ENCODE measurements around the gene PRSS56.
A peak's percentile ranks its signal among the peaks of the same experiment; 100 is the strongest.

Gene PRSS56

DNA sequence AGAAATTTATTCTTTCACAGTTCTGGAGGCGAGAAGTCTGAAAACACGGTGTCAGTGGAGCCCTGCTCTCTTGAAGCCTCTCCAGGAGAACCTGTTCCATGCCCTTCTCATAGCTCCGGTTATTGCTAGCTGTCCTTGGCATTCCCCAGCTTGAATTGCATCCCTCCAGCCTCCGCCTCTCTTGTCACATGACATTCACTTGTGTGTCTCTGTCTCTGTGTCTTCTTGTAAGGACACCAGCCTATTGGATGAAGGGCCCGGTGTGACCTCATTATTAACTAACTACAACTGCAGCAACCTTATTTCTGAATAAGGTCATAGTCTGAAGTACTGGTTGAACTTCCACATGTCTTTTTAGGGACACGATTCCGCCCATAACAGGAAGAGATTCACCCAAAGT lies 4.5 kb upstream of the PRSS56 start:
- no peaks in the 10 kb centered on the region for H3K27me3 ChIP-seq (ENCODE audit: insufficient read depth, low read length)
- no peak overlapping the region for H3K18ac ChIP-seq (ENCODE audit: low read length)
- H3K4ac ChIP-seq (ENCODE audit: low read depth, low read length), result no peak overlapping the region
- no peak overlapping the region for H4K91ac ChIP-seq (ENCODE audit: low read depth, low read length)
- WGBS (ENCODE audit: extremely low coverage, insufficient coverage, insufficient read length), result no CpG with 5 or more reads among the region's 7 CpGs
- H3K14ac ChIP-seq (ENCODE audit: low read length), result no peak overlapping the region
- no peaks in the 10 kb centered on the region for H3K36me3 ChIP-seq (ENCODE audit: control insufficient read depth in 1 of 2, insufficient read depth in 2 of 2, low read length in 2 of 2)
- no peak overlapping the region for H2BK12ac ChIP-seq (ENCODE audit: low read length)
- H3K4me1 ChIP-seq (ENCODE audit: control insufficient read depth in 1 of 2, insufficient read depth in 2 of 2, low read length in 2 of 2), result no peaks in the 10 kb centered on the region
- no peak overlapping the region for H2AK5ac ChIP-seq (ENCODE audit: low read length)
- no peak overlapping the region for H3K23ac ChIP-seq (ENCODE audit: low read length)
- H4K8ac ChIP-seq (ENCODE audit: low read depth, low read length), result no peak overlapping the region
- no peaks in the 10 kb centered on the region for H3K79me2 ChIP-seq (ENCODE audit: control insufficient read depth, insufficient read depth, low read length, poor library complexity)
- no peak overlapping the region for H2AFZ ChIP-seq (ENCODE audit: insufficient read depth, low read length, poor library complexity)
- H3K9ac ChIP-seq (ENCODE audit: low read length), result no peak overlapping the region
- no peak overlapping the region for H3K4me3 ChIP-seq (ENCODE audit: low read depth, low read length)
- no peak overlapping the region for H4K12ac ChIP-seq (ENCODE audit: low read depth, low read length)
- no peak overlapping the region for H3K27ac ChIP-seq (ENCODE audit: low read depth, low read length)
- H3K79me1 ChIP-seq (ENCODE audit: low read length), result no peaks in the 10 kb centered on the region
- H3K4me2 ChIP-seq (ENCODE audit: low read length), result no peak overlapping the region
- H2BK5ac ChIP-seq (ENCODE audit: low read depth, low read length, poor library complexity), result no peak overlapping the region
- peaks cover 1% of the 10 kb centered on the region for H3K9me3 ChIP-seq (ENCODE audit: insufficient read depth, low read depth, low read length)
- no peak overlapping the region for H2BK120ac ChIP-seq (ENCODE audit: insufficient read depth, low read length, poor library complexity)
- DNase-seq, result no peak

DNA sequence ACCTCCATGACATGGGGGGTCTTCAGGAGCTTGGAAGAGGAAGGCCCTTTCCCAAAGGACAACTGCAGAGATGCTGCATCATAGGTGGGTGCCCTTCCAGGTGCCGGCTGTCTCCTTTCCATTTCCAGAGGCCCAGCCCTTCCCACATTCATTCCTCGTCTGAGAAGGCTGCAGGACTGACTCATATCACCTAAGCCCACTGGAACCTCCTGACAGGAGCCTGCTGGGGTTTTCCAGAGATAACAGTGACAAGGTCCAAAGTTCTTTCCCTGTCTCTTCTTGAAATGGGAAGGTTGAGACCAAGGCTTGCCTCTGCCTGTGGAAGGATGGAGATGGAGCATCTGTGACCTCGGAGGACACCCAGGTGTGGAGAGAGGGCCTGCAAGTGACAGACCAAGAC lies 3.6 kb upstream of the PRSS56 start:
- DNase-seq, result peak in 1 of 2 donors; percentile 4
- no peaks in the 10 kb centered on the region for H3K27me3 ChIP-seq (ENCODE audit: insufficient read depth, low read length)
- no peak overlapping the region for H2BK120ac ChIP-seq (ENCODE audit: insufficient read depth, low read length, poor library complexity)

DNA sequence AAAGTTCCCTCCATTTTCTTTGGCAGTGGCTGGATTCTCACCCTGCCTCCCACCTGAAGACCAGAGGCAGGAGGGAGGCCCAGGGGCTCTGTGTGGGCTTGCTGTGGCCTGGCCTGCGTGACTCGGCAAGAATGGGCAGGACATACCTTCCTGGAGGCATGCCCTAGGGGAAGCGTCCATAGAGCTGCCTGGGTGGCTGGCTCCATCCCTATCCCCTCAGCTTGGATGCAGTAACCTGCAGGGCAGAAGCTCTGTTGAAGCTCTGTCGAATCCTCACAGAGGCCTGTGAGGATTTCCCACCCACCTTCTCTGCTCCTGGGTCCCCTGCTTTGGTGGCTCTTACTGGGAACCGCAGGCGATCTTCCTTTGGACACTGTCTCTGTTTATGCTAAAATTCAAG lies 1.3 kb upstream of the PRSS56 start:
- Histone ChIP-seq H3K4ac (ENCODE audit: low read depth, low read length) (no peak overlapping the region), H3K9me3 (ENCODE audit: insufficient read depth, low read depth, low read length) (peaks cover 2% of the 10 kb centered on the region), H3K27me3 (ENCODE audit: insufficient read depth, low read length) (peaks cover 17% of the 10 kb centered on the region), H4K12ac (ENCODE audit: low read depth, low read length) (no peak overlapping the region), H2AK5ac (ENCODE audit: low read length) (no peak overlapping the region), H3K23ac (ENCODE audit: low read length) (no peak overlapping the region), H3K79me2 (ENCODE audit: control insufficient read depth, insufficient read depth, low read length, poor library complexity) (no peaks in the 10 kb centered on the region), H3K79me1 (ENCODE audit: low read length) (no peaks in the 10 kb centered on the region), H2BK12ac (ENCODE audit: low read length) (no peak overlapping the region), H3K36me3 (ENCODE audit: control insufficient read depth in 1 of 2, insufficient read depth in 2 of 2, low read length in 2 of 2) (no peaks in the 10 kb centered on the region), H4K8ac (ENCODE audit: low read depth, low read length) (no peak overlapping the region), H2AFZ (ENCODE audit: insufficient read depth, low read length, poor library complexity) (no peak overlapping the region), H3K14ac (ENCODE audit: low read length) (no peak overlapping the region), H3K4me3 (ENCODE audit: low read depth, low read length) (no peak overlapping the region), H3K4me1 (ENCODE audit: control insufficient read depth in 1 of 2, insufficient read depth in 2 of 2, low read length in 2 of 2) (no peaks in the 10 kb centered on the region), H3K4me2 (ENCODE audit: low read length) (no peak overlapping the region), H2BK120ac (ENCODE audit: insufficient read depth, low read length, poor library complexity) (no peak overlapping the region), H3K18ac (ENCODE audit: low read length) (no peak overlapping the region), H3K27ac (ENCODE audit: low read depth, low read length) (no peak overlapping the region), H4K91ac (ENCODE audit: low read depth, low read length) (no peak overlapping the region), H3K9ac (ENCODE audit: low read length) (no peak overlapping the region), H2BK5ac (ENCODE audit: low read depth, low read length, poor library complexity) (no peak overlapping the region)
- WGBS (ENCODE audit: extremely low coverage, insufficient coverage, insufficient read length), result no CpG with 5 or more reads among the region's 6 CpGs
- DNase-seq, result peak; percentile 10 to 60

More for the DNA sequence above, 3.6 kb upstream of the PRSS56 start:
- Histone ChIP-seq H2BK5ac (ENCODE audit: low read depth, low read length, poor library complexity) (no peak overlapping the region), H3K79me1 (ENCODE audit: low read length) (no peaks in the 10 kb centered on the region), H3K4me2 (ENCODE audit: low read length) (no peak overlapping the region), H3K4ac (ENCODE audit: low read depth, low read length) (no peak overlapping the region), H3K36me3 (ENCODE audit: control insufficient read depth in 1 of 2, insufficient read depth in 2 of 2, low read length in 2 of 2) (no peaks in the 10 kb centered on the region), H2AK5ac (ENCODE audit: low read length) (no peak overlapping the region), H2BK12ac (ENCODE audit: low read length) (no peak overlapping the region), H3K18ac (ENCODE audit: low read length) (no peak overlapping the region), H3K23ac (ENCODE audit: low read length) (no peak overlapping the region), H3K79me2 (ENCODE audit: control insufficient read depth, insufficient read depth, low read length, poor library complexity) (no peaks in the 10 kb centered on the region), H3K9ac (ENCODE audit: low read length) (no peak overlapping the region), H3K4me3 (ENCODE audit: low read depth, low read length) (no peak overlapping the region), H3K27ac (ENCODE audit: low read depth, low read length) (no peak overlapping the region), H4K91ac (ENCODE audit: low read depth, low read length) (no peak overlapping the region), H4K8ac (ENCODE audit: low read depth, low read length) (no peak overlapping the region), H2AFZ (ENCODE audit: insufficient read depth, low read length, poor library complexity) (no peak overlapping the region), H3K9me3 (ENCODE audit: insufficient read depth, low read depth, low read length) (peaks cover 1% of the 10 kb centered on the region), H4K12ac (ENCODE audit: low read depth, low read length) (no peak overlapping the region), H3K14ac (ENCODE audit: low read length) (no peak overlapping the region), H3K4me1 (ENCODE audit: control insufficient read depth in 1 of 2, insufficient read depth in 2 of 2, low read length in 2 of 2) (no peaks in the 10 kb centered on the region)
- no CpG with 5 or more reads among the region's 3 CpGs for WGBS (ENCODE audit: extremely low coverage, insufficient coverage, insufficient read length)

DNA sequence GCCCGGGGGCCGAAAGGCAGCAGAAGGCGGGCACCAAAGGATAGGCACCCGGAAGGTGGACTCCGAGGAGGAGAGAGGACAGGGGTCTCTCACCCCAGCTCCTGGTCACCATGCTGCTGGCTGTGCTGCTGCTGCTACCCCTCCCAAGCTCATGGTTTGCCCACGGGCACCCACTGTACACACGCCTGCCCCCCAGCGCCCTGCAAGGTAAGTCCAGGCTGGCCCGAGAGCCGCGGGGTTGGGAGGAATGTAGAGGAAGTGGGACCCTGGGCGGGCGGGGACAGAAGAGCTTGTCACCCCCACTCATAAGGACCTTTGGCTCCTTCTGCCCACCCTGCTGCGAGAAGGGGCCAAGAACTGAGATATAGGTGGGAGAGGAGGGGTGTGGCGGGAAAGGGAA lies 301 bp downstream of the PRSS56 start:
- H3K4me2 ChIP-seq (ENCODE audit: low read length), result no peak overlapping the region
- H2AK5ac ChIP-seq (ENCODE audit: low read length), result no peak overlapping the region
- H3K4ac ChIP-seq (ENCODE audit: low read depth, low read length), result no peak overlapping the region
- no peak overlapping the region for H4K12ac ChIP-seq (ENCODE audit: low read depth, low read length)
- H3K9me3 ChIP-seq (ENCODE audit: insufficient read depth, low read depth, low read length), result peaks cover 2% of the 10 kb centered on the region
- no peak overlapping the region for H3K18ac ChIP-seq (ENCODE audit: low read length)
- H3K23ac ChIP-seq (ENCODE audit: low read length), result no peak overlapping the region
- H4K91ac ChIP-seq (ENCODE audit: low read depth, low read length), result no peak overlapping the region
- no peak overlapping the region for H2BK5ac ChIP-seq (ENCODE audit: low read depth, low read length, poor library complexity)
- H2BK120ac ChIP-seq (ENCODE audit: insufficient read depth, low read length, poor library complexity), result no peak overlapping the region
- no CpG with 5 or more reads among the region's 15 CpGs for WGBS (ENCODE audit: extremely low coverage, insufficient coverage, insufficient read length)
- H4K8ac ChIP-seq (ENCODE audit: low read depth, low read length), result no peak overlapping the region
- no peak overlapping the region for H3K27ac ChIP-seq (ENCODE audit: low read depth, low read length)
- H3K36me3 ChIP-seq (ENCODE audit: control insufficient read depth in 1 of 2, insufficient read depth in 2 of 2, low read length in 2 of 2), result no peaks in the 10 kb centered on the region
- no peak overlapping the region for H2AFZ ChIP-seq (ENCODE audit: insufficient read depth, low read length, poor library complexity)
- H3K4me3 ChIP-seq (ENCODE audit: low read depth, low read length), result no peak overlapping the region
- no peak for DNase-seq
- peaks cover 0 to 6% of the 10 kb centered on the region in 2 experiments for H3K4me1 ChIP-seq (ENCODE audit: control insufficient read depth in 1 of 2, insufficient read depth in 2 of 2, low read length in 2 of 2)
- no peak overlapping the region for H3K14ac ChIP-seq (ENCODE audit: low read length)
- H3K79me2 ChIP-seq (ENCODE audit: control insufficient read depth, insufficient read depth, low read length, poor library complexity), result no peaks in the 10 kb centered on the region
- no peak overlapping the region for H2BK12ac ChIP-seq (ENCODE audit: low read length)
- no peaks in the 10 kb centered on the region for H3K79me1 ChIP-seq (ENCODE audit: low read length)
- no peak overlapping the region for H3K9ac ChIP-seq (ENCODE audit: low read length)
- peaks cover 29% of the 10 kb centered on the region for H3K27me3 ChIP-seq (ENCODE audit: insufficient read depth, low read length)
